Superior temporal gyrus (tissue), 1 donor: Measurements from ENCODE around the gene IL4R.

ENCODE experiments used
- DNase-seq: peaks from one replicate; pipeline ENCODE4 v3.0.0-alpha.2; 2016; ENCODE audit errors: extremely low spot score

Gene IL4R

DNA sequence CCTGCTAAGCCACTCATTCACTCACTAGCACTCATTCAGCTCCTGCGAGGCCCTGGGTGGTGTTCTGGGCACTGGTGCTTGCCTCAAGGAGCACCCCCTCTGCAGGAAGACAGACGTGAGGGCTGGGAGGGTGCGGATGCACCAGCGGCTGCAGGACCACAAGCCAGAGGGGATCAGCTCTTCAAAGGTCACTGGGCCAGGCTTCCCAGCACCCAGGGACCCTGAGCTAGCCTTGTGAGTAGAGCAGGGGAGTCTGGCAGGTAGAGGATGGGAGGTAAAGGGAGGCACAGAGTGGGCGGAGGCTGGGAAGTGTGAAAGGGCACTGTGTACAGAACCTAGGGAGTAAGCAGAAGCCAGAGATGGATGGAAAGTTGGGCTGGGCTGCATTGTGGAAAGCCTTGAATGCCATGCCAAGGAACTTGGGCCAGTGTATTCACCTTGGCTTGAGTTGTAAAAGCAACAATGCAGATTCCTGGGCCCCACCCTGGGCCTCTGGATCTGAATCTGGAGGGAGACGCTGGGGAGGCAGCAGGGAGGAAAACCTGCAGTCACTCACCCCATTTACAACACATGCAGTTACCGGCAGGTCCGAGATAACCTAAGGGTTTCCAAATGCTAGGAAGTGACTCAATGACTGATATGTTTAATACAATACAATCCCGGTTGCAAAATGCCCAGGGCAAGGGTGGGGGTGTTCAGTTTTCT is 1.7 kb downstream of the IL4R start:
- DNase-seq = no peak

DNA sequence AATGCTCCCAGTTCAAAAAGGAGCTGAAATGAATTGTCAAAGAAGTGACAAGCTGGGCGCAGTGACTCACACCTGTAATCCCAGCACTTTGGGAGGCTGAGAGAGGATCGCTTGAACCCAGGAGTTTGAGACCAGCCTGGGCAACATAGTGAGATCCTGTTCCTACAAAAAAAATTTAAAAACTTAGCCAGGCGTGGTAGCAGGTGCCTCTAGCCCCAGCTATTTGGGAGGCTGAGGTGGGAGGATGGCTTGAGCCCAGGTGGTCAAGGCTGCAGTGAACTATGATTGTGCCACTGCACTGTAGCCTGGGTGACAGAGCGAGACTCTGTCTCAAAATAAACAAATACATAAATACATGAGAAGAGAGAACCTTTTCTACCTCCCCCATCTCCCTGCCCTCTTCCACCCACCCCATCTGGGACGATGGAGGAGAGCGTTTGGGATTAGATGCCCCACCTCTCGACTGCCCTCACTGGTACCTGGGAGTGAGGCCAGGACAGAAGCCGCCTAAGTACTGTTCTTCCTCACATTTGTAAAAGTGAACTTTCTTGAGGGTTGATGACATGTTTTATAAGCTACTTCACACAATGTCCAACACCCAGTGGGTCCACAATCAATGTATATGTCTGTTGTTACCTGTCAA is 2.4 kb downstream of the IL4R start:
- no peak for DNase-seq

DNA sequence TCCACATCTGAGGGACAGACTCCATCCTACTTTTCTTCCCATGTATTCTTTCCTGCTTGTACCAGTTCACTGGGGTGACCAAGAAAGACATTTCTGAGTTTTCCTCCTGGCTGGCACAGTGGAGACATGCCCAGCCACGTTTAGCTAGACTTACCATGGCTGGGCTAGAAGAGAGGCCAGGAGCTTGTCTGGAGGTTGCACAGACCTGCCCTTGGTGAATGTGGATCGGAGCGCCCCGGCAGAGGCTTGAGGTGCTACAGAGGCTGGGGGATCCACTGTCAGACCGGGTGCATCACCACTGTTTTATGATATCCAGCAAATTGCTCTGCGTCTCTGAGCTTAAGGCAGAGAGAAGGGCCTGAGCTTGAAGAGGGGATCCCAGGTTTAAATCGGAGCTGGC is 3.5 kb downstream of the IL4R start:
- no peak for DNase-seq

DNA sequence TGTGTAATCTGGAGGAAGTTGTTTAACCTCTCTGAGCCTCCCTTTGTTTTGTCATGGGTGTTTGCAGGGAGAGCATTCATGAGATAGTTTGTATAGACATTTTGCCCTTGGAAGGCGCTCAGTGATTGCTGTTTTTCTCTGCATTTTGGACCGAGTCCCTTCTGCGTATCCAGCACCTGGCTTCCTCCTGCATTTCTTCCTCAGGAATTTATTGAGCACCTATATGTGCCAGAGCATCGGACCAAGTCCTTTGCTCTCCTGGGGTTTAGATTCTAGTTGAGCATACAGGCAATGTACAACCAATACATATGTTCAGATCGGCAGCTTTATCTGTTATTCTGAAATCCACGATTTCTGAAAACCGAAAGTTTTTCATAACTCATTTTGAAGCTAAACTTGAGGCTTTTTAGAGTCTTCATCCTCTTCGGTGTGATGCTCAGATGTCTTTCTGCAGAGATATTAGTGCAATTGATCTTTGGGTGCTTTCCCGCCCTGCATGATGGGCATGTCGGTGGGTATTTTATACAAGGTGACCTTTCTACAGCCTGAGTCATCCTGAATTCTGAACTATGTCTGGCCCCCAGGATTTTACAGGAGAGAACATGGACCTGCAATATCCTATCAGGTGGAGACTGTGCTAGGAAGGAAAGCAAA is 4.1 kb downstream of the IL4R start:
- no peak for DNase-seq

DNA sequence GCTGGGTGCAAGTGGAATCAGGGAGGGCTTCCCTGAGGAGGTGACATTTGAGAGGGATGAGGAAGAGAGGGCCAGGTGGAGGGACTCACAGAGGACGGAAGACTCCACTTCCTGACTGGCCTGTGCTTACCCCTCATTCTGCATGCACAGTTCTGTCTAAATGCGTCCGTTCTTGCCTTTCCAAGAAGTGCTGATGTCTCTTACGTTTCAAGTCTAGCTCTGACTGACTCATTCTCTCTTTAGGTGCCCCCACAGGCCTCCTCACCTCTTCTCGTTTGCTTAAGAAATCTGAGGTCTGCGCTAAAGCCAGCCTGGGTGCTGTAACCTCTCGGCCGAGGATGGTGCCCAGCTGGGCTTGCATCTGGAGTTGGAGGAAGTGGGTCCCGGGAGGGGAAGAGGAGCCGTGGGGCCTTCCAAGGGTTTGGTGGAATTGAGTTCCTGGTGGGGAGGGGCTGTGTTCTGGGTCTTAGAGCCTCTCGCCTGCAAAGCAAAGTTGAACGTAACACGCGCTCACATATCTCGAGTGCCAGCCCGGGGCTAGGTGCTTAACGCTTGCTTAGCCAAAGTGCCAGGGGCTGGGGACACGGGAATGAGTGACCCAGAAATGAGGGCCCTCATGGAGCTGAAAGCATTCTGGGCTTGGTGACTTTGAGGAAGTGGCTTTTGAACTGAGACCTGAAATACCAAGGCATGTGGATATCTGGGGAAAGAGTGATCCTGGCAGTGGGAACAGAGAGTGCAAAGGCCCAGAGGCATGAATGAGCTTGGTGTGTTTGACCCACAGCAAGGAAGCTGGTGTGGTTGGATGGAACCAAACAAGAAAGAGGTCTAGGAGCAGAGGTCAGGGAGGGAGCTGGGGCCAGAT is 4.8 kb downstream of the IL4R start:
- DNase-seq = no peak

DNA sequence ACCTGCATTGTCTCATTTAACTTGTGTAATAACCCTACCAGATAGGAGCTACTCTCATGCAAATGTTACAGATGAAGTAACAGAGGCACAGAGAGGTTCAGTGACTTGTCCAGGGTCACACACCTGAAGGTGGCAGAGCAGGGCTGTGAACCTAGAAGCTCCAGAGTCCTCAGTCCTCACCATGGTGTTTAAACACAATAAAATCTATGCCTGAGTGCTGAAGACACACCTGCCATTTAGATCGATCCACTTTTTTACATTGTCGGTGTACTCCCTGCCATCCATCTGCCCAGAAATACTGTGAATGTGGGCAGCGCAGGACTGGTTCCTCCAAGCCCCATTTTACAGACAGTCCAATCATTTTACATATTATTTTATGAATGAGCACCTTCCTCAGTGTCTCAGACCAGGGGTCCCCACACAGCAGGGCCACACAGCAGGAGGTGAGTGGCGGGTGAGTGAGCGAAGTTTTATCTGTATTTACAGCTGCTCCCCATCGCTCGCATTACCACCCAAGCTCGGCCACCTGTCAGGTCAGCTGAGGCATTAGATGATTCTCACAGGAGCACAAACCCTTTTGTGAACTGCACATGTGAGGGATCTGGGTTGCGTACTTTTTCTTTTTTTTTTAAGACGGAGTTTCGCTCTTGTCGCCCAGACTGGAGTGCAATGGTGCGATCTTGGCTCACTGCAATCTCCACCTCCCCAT is 5.6 kb downstream of the IL4R start:
- no peak for DNase-seq

DNA sequence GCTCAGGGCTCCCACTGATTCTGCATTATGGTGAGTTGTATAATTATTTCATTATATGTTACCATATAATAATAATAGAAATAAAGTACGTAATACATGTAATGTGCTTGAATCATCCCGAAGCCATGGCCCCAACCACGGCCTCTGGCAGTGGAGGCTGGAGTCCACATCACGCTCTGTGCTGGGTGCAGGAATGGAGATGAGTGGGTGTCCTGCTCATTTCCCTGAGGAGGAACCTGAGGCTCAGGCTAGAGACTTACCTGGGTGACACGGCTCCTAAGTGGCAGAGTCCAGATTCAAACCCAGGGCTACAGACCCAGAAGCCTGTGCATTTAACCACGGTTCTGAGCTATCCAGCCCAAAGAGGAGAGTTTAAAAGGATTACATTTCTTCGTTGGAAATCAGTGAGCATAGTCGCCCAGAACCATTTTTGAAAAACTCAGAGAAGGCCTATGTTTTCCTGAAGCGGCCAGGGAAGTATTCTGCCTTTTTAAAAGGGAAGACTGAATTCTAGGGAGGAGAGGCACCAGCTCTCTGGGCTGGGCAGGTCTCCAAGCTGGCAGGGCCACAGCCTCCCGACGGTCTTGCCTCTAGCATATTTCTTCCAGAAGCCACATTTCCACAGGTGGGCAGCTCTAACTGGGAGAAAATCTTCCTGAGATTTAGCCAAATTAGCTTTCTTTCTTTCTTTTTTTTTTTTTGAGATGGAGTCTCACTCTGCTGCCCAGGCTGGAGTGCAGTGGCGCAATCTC is 6.7 kb downstream of the IL4R start:
- DNase-seq = no peak

DNA sequence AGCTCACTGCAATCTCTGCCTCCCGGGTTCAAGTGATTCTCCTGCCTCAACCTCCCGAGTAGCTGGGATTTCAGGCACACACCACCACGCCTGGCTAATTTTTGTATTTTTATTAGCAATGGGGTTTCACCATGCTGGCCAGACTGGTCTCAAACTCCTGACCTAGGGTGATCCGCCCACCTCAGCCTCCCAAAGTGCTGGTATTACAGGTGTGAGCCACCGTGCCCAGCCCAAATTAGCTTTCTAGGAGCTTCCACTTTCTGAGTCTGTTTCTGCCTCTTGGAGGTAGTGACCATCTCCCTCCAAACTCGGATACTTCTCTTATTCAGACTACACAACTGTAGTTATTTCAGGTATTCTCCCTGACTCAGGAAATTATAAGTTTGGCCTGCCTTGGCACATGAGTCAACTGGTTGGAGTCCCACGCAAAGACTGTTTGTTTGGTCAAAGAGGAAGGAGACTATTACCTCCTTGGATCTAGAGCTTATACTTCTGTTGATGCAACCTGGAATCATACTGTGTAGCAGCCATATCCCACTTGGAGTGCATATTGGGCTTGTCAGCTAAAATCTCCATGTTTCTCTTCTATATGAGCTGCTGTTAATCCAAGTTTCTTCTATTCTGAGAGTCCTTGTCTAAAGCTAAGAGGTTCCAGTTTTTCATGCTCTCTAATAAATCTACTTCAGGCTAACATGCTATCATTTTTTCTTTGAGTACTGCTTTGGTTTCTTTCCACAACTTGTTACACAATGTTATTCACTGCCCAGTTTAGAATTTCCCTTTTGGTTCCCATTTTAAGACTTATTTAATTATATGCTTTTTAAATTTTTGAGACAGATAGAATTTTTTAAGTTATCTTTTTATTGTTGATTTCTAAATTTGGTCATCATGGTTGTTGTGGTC is 7.5 kb downstream of the IL4R start:
- no peak for DNase-seq

DNA sequence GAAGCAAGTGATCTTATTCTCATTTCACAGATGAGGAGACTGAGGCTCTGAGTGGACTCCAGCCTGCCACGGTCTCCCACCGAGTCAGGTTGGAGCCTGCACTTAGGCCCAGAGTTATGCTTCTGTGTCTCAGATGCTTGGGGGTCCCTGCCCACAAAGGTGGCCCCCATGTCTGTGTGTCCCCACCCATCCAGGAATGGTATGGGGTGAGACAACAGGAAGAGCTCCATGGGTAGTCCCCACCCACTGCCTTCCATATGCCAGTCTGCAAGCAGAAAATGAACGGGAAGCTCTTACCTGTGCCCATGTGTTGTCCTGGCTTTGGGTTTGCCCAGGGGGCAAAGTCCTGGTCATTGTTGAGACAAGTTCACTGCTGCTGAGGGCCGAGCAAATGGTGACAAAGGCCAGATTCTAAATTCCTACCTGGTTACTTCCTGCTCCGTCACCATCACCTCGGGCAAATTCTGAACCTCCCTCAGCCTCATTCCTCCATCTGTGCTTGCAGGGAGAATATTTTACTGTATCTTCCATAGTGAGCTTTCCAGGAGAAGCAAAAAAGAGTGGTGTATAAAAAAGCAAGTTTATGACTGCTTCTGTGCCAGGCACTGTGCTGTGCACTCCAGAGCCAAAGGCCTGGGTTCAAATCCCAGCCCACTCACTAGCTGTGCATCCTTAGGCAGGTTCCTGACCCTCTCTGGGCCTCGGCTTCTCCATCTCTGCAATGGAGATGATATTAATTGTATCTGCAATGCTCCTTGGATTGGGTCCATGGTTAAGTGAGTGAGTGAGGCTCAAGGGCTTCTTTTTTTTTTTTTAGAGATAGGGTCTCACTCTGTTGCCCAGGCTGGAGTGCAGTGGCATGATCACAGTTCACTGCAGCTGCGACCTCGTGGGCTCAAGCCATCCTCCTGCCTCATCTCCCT is 9.3 kb downstream of the IL4R start:
- DNase-seq = no peak

DNA sequence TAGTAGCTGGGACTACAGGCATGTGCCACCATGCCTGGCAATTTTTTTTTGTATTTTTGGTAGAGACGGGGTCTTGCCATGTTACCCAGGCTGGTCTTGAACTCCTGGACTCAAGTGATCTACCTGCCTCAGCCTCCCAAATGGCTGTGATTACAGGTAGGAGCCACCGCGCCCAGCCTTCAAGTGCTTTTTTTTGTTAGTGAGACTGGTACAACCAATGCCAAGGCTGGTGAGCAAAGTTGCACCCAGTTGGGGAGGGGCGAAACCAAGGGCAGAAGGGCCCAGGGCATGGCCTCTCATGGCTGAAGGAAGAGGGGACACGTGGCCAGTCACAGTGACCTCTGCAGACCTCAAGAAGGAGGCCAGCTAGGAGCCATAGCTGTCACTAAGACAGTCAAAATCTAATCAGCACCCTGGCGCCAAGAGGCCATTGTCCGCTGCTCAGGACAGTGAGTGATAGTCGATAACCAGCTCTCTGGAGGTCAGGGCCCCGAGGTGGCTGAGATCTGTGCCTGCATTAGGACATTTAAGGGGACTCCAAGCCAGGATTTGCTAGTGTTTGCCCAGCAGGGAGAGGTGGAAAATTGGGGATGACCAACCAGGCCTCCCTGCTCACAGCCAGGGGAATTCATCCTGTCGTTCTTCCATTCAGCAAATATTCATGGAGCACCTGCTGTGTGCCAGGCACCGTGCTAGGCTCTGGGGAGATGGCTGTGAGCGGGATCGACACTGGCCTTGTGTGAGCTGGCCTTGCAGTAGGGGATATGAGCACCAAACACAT is 10.2 kb downstream of the IL4R start:
- DNase-seq = no peak

DNA sequence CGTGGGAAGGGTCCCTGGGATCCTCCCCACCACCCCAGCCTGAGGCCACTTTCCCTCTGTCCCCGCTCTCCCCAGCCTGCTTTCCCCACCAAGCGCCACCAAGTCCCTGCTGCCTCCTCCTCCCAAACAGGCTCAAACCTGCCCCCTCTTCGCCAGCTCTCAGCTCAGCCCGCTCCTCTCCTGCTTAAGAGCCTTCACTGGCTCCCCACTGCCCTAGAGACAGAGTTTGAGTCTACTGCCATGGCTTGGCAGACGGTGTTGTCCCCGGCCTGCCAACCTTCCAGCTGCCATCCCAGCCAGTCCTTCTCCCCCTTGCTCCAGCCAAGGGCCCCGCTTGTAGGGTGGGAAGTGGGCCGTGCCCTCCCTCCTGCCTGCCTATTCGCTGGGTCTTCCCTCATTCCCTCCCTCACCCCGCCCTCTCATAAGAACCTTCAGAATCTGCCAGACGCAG is 11.1 kb downstream of the IL4R start:
- no peak for DNase-seq

DNA sequence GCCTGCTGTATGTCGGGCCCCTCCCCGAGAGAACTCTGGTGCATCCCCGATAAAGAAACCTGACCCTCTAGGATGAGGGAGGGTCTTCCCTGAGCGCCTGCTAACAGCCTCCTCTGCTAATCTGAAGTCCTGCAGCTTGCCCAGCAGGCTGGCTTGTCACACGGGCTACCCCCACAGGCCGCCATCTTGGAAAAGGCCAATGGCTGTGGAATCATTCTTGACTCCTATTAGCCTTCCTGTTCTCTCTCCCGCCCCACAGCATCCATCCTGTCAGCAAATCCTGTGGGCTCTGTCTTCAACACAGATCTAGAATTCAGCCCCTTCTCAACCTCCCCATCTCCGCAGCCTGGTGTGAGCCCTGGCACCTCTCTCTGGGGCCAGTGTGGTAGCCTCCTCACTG is 12.0 kb downstream of the IL4R start:
- DNase-seq = no peak

DNA sequence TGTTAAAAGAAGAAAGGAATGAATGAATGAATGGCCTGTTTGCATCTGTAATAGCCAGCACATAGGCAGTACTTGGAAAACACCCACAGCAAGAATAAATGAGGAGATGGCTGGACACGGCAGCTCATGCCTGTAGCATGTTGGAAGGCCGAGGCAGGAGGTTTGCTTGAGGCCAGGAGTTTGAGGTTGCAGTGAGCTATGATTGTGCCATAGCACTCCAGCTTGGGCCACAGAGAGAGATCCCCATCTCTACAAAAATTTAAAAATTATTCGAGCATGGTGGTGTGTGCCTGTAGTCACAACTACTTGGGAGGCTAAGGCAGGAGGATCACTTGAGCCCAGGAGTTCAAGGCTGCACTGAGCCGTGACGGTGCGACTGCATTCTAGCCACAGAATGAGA is 12.5 kb downstream of the IL4R start:
- no peak for DNase-seq

DNA sequence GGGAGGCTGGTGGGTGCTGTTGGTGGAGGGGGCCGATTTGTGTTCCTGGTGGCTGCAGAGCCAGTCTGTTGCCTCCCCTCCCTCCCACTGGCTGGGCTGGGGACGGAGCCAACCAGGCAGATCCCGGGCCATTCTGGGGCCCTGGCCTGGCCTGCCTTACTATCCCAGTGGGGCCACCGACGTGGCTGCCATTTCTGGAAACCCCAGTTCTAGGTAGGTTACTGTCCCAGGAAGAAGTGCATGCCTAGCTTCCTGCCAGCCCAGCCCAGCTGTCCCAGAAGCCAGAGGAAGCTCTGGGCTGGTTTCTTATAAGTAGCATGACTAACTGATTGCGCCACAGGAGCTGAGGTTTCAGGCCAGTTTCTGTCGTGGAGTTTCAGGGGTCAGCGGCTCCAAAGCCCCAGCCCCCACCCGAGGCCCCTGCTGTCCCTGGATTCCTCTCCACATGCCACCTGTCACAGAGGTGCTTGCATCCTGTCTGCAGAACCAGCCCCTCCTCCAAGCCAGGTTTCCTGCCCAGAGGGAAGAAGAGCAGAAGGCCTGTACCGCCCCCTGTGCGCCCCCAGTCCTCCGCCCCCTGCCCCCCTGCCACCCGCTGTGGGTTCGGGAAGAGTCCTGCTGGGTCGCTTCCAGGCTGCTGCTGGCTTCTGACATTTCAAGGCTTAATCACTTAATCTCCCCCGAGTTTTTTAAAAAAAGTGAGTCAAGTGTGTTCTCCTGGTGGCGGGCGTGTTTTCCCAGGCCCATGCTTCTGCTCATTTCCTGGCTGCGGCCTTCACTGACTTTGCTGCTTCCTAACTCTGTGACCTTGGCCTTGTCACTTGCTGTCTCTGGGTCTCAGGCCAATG is 13.2 kb downstream of the IL4R start:
- no peak for DNase-seq

DNA sequence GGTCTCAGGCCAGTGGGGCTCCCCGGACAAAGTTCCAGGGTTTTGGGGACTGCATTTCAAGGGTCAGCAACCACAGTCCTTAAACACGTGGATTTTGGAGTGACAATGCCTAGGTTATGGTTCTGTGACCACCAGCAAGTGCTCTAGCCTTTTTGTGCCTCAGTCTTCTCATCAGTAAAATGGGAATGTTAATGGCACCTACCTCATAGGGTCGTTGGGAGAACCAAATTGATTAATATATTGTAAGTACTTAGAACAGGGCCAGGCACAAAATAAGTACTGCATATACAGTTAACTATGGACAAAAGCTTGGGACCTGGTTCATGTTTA is 13.8 kb downstream of the IL4R start:
- no peak for DNase-seq

DNA sequence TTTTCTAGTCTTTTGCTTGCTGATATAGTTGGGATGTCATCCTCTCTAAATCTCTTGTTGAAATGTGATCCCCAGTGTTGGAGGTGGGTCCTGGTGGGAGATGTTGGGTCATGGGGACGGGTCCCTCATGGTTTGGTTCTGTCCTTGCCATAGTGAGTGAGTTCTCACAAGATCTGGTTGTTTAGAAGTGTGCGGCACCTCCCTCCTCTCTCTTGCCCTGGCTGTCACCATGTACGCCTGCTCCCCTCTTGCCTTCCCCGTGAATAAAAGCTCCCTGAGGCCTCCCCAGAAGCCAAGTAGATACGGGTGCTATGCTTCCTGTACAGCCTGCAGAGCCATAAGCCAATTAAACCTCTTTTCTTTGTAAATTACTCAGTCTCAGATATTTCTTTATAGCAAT is 15.2 kb downstream of the IL4R start:
- DNase-seq = no peak
